Chondrocyte (in vitro differentiated cells): ENCODE data around the gene AHSP. TPM values are rescaled to one million over a fixed set of nuclear protein-coding genes. Genes with fewer than 3 reads are reported as not detected.

ENCODE experiments used
- DNase-seq: peaks from one replicate; pipeline ENCODE4 v3.0.0; 2021; ENCODE audit warnings: mixed read lengths, low spot score
- H3K27ac Mint-ChIP-seq: one replicate; pipeline ENCODE4 v1.8.0; 2021; ENCODE audit warnings: mild to moderate bottlenecking, moderate library complexity, mixed read lengths; ENCODE audit not compliant: unreplicated experiment
- H3K27me3 Mint-ChIP-seq: 2 replicates; pipeline ENCODE4 v1.8.0; 2021; ENCODE audit warnings: low read depth, mixed read lengths
- H3K36me3 Mint-ChIP-seq: 2 replicates; pipeline ENCODE4 v1.8.0; 2021; ENCODE audit warnings: low read depth, mixed read lengths
- H3K4me1 Mint-ChIP-seq: 2 replicates; pipeline ENCODE4 v1.8.0; 2021; ENCODE audit warnings: low read depth, mild to moderate bottlenecking, mixed read lengths
- H3K4me3 Mint-ChIP-seq: one replicate; pipeline ENCODE4 v1.8.0; 2021; ENCODE audit warnings: mild to moderate bottlenecking, moderate library complexity, mixed read lengths; ENCODE audit not compliant: unreplicated experiment
- H3K9me3 Mint-ChIP-seq: 2 replicates; pipeline ENCODE4 v1.8.0; 2021; ENCODE audit warnings: low read depth, mixed read lengths
- total RNA-seq: library from RNA; stranded (reverse); gene quantifications from 3 replicates; pipeline ENCODE4 v1.2.1, GENCODE V29; 2021
- TF ChIP-seq, protein P1 (sequence below): fragments of 200-600 bp; sonication (generic); IDR thresholded peaks from 2 replicates; pipeline ENCODE4 v1.5.0; 2021; ENCODE audit warnings: antibody characterized with exemption, mild to moderate bottlenecking, moderate library complexity

AHSP gene
- total RNA-seq, 1 donor from 2014 or later: not detected

DNA sequence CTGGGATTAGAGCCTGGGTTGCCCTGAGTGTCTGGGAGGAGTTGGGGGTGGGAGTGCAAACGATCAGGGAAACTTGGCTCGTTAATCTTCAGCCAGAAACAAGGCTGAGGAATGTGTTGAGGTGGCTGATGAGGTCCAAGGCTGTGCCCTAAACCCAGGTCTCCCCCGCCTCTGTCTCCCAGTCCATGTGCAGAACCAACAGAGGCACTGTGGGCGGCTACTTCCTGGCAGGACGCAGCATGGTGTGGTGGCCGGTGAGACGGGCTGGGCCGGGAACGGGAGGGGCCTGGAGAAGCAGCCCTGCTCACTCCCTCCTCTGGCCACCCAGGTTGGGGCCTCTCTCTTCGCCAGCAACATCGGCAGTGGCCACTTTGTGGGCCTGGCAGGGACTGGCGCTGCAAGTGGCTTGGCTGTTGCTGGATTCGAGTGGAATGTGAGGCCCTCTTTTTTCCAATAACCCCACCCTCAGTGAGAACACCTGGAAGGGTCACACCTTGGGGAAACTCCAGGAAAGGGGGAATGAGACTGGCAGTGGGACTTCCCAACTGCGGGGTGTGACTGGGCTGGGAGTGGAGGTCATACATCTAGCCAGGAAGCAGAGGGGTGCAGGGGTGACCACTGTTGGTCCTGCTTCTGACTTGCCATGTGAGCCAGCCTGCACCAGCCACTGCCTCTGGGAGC is 43.1 kb upstream of the AHSP start:
- no peak overlapping the region for H3K27ac Mint-ChIP-seq
- TF ChIP-seq, protein P1, sequence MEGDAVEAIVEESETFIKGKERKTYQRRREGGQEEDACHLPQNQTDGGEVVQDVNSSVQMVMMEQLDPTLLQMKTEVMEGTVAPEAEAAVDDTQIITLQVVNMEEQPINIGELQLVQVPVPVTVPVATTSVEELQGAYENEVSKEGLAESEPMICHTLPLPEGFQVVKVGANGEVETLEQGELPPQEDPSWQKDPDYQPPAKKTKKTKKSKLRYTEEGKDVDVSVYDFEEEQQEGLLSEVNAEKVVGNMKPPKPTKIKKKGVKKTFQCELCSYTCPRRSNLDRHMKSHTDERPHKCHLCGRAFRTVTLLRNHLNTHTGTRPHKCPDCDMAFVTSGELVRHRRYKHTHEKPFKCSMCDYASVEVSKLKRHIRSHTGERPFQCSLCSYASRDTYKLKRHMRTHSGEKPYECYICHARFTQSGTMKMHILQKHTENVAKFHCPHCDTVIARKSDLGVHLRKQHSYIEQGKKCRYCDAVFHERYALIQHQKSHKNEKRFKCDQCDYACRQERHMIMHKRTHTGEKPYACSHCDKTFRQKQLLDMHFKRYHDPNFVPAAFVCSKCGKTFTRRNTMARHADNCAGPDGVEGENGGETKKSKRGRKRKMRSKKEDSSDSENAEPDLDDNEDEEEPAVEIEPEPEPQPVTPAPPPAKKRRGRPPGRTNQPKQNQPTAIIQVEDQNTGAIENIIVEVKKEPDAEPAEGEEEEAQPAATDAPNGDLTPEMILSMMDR: no peak
- DNase-seq: no peak
- H3K36me3 Mint-ChIP-seq: no peaks in the 10 kb centered on the region
- no peak overlapping the region for H3K4me3 Mint-ChIP-seq
- peaks cover 20% of the 10 kb centered on the region for H3K4me1 Mint-ChIP-seq
- no peaks in the 10 kb centered on the region for H3K9me3 Mint-ChIP-seq
- no peaks in the 10 kb centered on the region for H3K27me3 Mint-ChIP-seq

DNA sequence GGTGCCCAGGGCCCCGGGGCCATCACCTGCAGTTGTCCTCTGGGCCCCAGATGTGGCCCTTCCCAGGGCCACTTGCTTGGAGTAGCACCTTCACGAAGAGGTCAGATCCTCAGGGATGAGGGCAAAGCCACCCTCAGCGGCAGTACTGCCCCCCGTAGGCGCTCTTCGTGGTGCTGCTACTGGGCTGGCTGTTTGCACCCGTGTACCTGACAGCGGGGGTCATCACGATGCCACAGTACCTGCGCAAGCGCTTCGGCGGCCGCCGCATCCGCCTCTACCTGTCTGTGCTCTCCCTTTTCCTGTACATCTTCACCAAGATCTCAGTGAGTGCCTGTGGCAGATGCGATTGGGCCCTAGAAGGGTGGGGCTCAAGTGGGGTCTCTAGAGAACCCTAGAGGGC is 42.1 kb upstream of the AHSP start:
- Mint-ChIP-seq H3K4me3 (no peak overlapping the region), H3K27me3 (no peaks in the 10 kb centered on the region)

DNA sequence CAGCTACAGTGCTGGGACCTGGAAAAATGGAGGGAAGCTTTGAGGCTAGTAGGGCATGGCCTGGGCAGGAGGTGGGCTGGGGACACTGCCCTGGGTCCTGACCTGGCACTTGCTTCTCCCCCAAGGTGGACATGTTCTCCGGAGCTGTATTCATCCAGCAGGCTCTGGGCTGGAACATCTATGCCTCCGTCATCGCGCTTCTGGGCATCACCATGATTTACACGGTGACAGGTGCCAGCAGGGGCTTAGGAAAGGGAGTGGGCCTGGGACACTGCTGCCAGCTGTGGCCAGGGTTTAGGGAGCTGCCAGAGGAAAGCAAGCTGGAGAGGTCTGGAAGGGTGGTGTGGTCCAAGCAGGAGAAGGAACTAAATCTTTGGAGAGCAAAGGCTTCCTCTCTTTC is 41.7 kb upstream of the AHSP start:
- H3K4me3 Mint-ChIP-seq: no peak overlapping the region
- H3K27me3 Mint-ChIP-seq: no peaks in the 10 kb centered on the region
- TF ChIP-seq, protein P1: no peak
- peaks cover 12% of the 10 kb centered on the region for H3K4me1 Mint-ChIP-seq
- DNase-seq: no peak
- H3K9me3 Mint-ChIP-seq: no peaks in the 10 kb centered on the region
- H3K36me3 Mint-ChIP-seq: peaks cover 3% of the 10 kb centered on the region
- no peak overlapping the region for H3K27ac Mint-ChIP-seq

More for the DNA sequence above, 42.1 kb upstream of the AHSP start:
- Mint-ChIP-seq H3K36me3 (no peaks in the 10 kb centered on the region), H3K27ac (no peak overlapping the region), H3K9me3 (no peaks in the 10 kb centered on the region), H3K4me1 (peaks cover 16% of the 10 kb centered on the region)
- TF ChIP-seq, protein P1: no peak
- no peak for DNase-seq

DNA sequence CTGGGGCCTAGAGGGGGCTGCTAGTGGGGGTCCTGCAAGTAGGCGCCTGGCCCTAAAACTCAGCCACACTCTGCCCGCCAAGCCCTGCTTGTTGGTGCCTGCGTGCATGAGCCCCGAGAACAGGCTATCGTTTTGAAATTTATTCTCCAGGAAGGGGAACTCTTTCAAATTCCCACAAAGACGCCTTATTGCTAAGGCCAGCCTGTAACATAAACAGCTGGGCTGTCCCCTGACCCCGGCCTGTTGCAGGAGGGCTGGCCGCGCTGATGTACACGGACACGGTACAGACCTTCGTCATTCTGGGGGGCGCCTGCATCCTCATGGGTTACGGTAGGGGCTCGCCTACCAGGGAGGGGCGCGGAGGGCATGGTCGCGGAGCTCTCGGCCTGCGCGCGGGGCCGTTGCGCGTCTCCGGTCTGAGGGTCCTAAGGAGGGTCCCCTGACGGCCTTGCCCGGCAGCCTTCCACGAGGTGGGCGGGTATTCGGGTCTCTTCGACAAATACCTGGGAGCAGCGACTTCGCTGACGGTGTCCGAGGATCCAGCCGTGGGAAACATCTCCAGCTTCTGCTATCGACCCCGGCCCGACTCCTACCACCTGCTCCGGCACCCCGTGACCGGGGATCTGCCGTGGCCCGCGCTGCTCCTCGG is 40.5 kb upstream of the AHSP start:
- no peak overlapping the region for H3K27ac Mint-ChIP-seq
- TF ChIP-seq, protein P1: no peak
- H3K27me3 Mint-ChIP-seq: no peaks in the 10 kb centered on the region
- H3K4me1 Mint-ChIP-seq: peaks cover 12% of the 10 kb centered on the region
- H3K36me3 Mint-ChIP-seq: peaks cover 4% of the 10 kb centered on the region
- H3K4me3 Mint-ChIP-seq: peak overlapping the region; percentile 73
- no peaks in the 10 kb centered on the region for H3K9me3 Mint-ChIP-seq
- DNase-seq: peak; percentile 92

DNA sequence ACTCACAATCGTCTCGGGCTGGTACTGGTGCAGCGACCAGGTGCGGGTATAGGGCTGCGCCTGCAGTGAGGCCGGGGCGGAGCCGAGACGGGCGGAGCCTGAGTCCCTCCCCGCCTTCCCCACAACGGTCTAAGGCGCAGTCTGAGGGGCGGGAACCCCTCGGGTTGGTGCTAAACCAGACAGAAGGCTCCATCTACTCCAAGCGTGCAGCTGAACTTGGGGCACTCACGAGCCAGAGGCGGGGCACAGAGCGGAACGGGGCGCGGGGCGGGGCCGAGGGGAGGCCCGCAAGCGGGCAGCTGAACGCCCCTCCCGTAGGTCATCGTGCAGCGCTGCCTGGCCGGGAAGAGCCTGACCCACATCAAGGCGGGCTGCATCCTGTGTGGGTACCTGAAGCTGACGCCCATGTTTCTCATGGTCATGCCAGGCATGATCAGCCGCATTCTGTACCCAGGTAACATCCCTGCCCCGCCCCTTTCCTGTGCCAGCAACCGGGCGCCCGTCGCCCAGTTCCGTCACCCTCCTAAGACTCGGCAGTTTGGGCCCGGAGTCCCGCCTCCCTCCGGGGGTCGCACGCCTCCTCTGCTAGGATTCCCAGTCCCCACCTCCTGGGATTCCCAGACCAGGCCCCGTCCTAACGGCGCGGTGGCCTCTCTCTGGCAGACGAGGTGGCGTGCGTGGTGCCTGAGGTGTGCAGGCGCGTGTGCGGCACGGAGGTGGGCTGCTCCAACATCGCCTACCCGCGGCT is 39.8 kb upstream of the AHSP start:
- H3K27ac Mint-ChIP-seq: no peak overlapping the region

More for the DNA sequence above, 39.8 kb upstream of the AHSP start:
- peaks cover 7% of the 10 kb centered on the region for H3K36me3 Mint-ChIP-seq
- DNase-seq: no peak
- peak overlapping the region; percentile 73 for H3K4me3 Mint-ChIP-seq
- no peaks in the 10 kb centered on the region for H3K9me3 Mint-ChIP-seq
- TF ChIP-seq, protein P1: no peak
- no peaks in the 10 kb centered on the region for H3K27me3 Mint-ChIP-seq
- H3K4me1 Mint-ChIP-seq: peaks cover 12% of the 10 kb centered on the region
